NCI-H2196 (cell line): ENCODE measurements around the gene MRNIP.
"Not testable (repeated sequence)": the region's sequence is repeated elsewhere in the genome, so short reads cannot be mapped to it uniquely, and the experiment has no call there.

ENCODE experiments used
- DNase-seq: peaks from one replicate; lab custom pipeline; 2025; ENCODE audit not compliant: unreplicated experiment; lab: John Stamatoyannopoulos, UW

MRNIP gene

DNA sequence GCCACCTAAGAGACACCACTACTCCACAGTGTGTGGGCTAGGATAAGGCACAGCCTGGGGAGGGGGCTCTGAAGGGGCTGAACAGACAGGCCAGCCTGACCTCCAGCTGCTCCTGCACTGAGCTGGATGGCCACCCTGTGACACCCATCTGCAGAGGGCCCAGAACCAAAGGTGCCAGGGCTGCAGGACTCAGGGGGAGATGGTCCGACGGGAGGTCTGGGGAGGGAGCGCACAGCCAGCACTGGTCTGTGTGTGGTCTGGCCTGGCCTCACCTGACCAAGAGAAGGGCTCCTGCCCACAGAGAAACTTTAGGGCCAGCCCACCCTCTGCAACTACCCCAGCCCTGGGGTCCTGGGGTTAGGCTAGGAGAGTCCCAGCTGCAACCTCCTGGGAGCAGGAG lies 64.0 kb downstream of the MRNIP start:
- DNase-seq = no peak

GRCh38 chr5:179794171-179794570 lies 64.4 kb downstream of the MRNIP start:
- no peak for DNase-seq

- no peak for DNase-seq
Observed at GRCh38 chr5:179793468-179794139, 65.0 kb downstream of the MRNIP start, which contains the start of gene LTC4S. TSS of gene LTC4S (plus strand) at chr5:179793986. CDS start at chr5:179794081, 95 bp downstream.

- no peak for DNase-seq
Observed at GRCh38 chr5:179792612-179793467, 65.8 kb downstream of the MRNIP start.

DNA sequence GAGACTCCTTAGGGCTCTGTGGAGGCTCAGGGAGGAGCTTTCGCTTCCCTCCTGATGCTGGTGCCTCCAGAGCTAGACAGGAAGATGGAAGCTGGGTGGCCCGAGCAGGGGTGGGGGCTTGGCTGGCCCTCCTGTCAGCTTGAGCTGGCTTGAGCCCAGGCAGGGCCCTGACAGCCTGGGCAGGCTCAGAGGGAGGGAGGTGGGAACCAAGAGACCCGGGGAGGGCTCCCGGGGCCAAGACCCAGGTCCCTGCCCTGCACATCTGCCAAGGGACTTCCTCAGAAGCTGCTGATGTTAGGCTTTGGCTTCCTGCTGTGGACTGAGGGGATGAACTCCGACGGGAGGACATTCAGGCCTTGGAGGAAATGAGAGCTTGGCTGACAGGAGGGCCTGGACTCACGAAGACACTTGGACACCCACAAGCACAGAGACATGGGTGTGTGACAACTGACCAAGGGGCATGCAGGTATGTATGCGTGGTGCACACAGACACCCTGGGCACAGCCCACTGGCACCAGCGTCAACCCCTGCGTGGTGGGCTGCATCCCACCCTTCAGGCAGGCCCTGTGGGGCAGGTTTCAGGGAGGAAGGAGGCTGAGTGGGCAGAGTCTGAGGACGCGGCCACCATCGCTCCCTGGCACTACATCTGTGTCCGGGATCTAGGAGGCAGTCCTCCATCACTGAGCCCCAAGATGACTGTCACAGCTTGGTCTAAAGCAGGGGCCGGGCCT lies 66.6 kb downstream of the MRNIP start:
- DNase-seq = no peak

- not testable (repeated sequence) for DNase-seq
Observed at GRCh38 chr5:179789278-179789677, 69.3 kb downstream of the MRNIP start.

GRCh38 chr5:179788193-179788854 lies 70.3 kb downstream of the MRNIP start:
- DNase-seq = no peak
